ENCODE results near the gene BICD2.
A peak's percentile ranks its signal among the peaks of the same experiment; 100 is the strongest.

The BICD2 gene

GRCh38 chr9:92754091-92754745, 10.4 kb downstream of the BICD2 start:
- H3K4me3 ChIP-seq (ENCODE audit: low read length): no peak overlapping the region
- no peak for DNase-seq (ENCODE audit: low read depth)
- no peak for TF ChIP-seq CTCF (conservative IDR thresholded peaks at IDR 0.05; ENCODE audit: low read depth, low read length)

- no peak for DNase-seq (ENCODE audit: low read depth)
- no peak overlapping the region for H3K4me3 ChIP-seq (ENCODE audit: low read length)
- TF ChIP-seq CTCF (conservative IDR thresholded peaks at IDR 0.05; ENCODE audit: low read depth, low read length): no peak
Measured at GRCh38 chr9:92752812-92753404, 11.7 kb downstream of the BICD2 start.

- no peak for DNase-seq (ENCODE audit: low read depth)
- no peak for TF ChIP-seq CTCF (conservative IDR thresholded peaks at IDR 0.05; ENCODE audit: low read depth, low read length)
- no peak overlapping the region for H3K4me3 ChIP-seq (ENCODE audit: low read length)
Measured at GRCh38 chr9:92749934-92750315, 14.7 kb downstream of the BICD2 start.

- peak; percentile 14 for TF ChIP-seq CTCF (conservative IDR thresholded peaks at IDR 0.05; ENCODE audit: low read depth, low read length)
- H3K4me3 ChIP-seq (ENCODE audit: low read length): no peak overlapping the region
- peak; percentile 25 for DNase-seq (ENCODE audit: low read depth)
Measured at GRCh38 chr9:92749071-92749933, 15.3 kb downstream of the BICD2 start.

- no peak for TF ChIP-seq CTCF (conservative IDR thresholded peaks at IDR 0.05; ENCODE audit: low read depth, low read length)
- no peak for DNase-seq (ENCODE audit: low read depth)
- H3K4me3 ChIP-seq (ENCODE audit: low read length): no peak overlapping the region
Measured at GRCh38 chr9:92748233-92748497, 16.5 kb downstream of the BICD2 start.

- no peak for DNase-seq (ENCODE audit: low read depth)
- H3K4me3 ChIP-seq (ENCODE audit: low read length): no peak overlapping the region
- TF ChIP-seq CTCF (conservative IDR thresholded peaks at IDR 0.05; ENCODE audit: low read depth, low read length): no peak
Measured at GRCh38 chr9:92747459-92748232, 17.0 kb downstream of the BICD2 start.
